GM12878 (cell line): ENCODE data around the gene IL18R1. TPM values are rescaled to one million over a fixed set of nuclear protein-coding genes. Genes with fewer than 3 reads are reported as not detected.

Experiments
- ATAC-seq: fragments of 200-7000 bp; cut with Tn5 transposase; 3 replicates; pipeline ENCODE4 v1.9.1; 2020; ENCODE audit warnings: mild to moderate bottlenecking, moderate library complexity
- BruUV-seq: library from RNA; stranded (reverse); fragments of 400-500 nt; replicated peaks from 2 replicates; lab custom pipeline; 2021; lab: Mats Ljungman, UMichigan
- CTCF ChIA-PET: fragments of 300-600 bp; sonication (Branson Sonifier 250); formaldehyde crosslinking; extraction: SDS; loops from one replicate; lab custom pipeline; 2021; ENCODE audit warnings: inconsistent platforms; lab: Yijun Ruan, JAX
- POLR2A ChIA-PET: fragments of 350-600 bp; formaldehyde crosslinking; extraction: SDS; loops from one replicate; lab custom pipeline; 2021; ENCODE audit warnings: inconsistent platforms; lab: Charles Lee
- RAD21 ChIA-PET: fragments of 300-600 bp; sonication (Branson Sonifier 250); formaldehyde crosslinking; loops from one replicate; lab custom pipeline; 2023; ENCODE audit warnings: antibody characterized with exemption; ENCODE audit not compliant: unreplicated experiment; lab: Charles Lee
- SMC1A ChIA-PET: fragments of 300-600 bp; sonication (Branson Sonifier 250); formaldehyde crosslinking; loops from one replicate; lab custom pipeline; 2023; ENCODE audit not compliant: unreplicated experiment, uncharacterized antibody; lab: Charles Lee
- DNase-seq: peaks from one replicate; pipeline ENCODE4 v3.0.0-alpha.2; 2011; ENCODE audit warnings: low read depth, low spot score
- FAIRE-seq: peaks from 3 replicates; lab custom pipeline; 2011; peaks lifted over from hg19 to GRCh38; lab: Jason Lieb, UNC
- H2AFZ ChIP-seq: 2 replicates; pipeline ENCODE4 v1.6.0; 2011; ENCODE audit warnings: low read depth, low read length, control low read depth; ENCODE audit not compliant: control insufficient read depth
- H3K27ac ChIP-seq: 2 replicates; pipeline ENCODE4 v1.5.1; 2011; ENCODE audit warnings: control low read depth; ENCODE audit not compliant: control insufficient read depth, insufficient read depth
- H3K27me3 ChIP-seq, 2 experiments: replicated peaks in 1 of 2; 2 replicates each; pipeline versions ENCODE4 v1.6.0 to v1.6.1; 2011; ENCODE audit warnings: low read length in 1 of 2; ENCODE audit not compliant: control insufficient read depth in 2 of 2, insufficient read depth in 2 of 2
- H3K36me3 ChIP-seq, 2 experiments: 2 replicates each; pipeline ENCODE4 v1.5.1; 2011; ENCODE audit warnings: low read length in 1 of 2; ENCODE audit not compliant: control insufficient read depth in 2 of 2, insufficient read depth in 2 of 2
- H3K4me1 ChIP-seq: 2 replicates; pipeline ENCODE4 v1.6.1; 2011; ENCODE audit warnings: mild to moderate bottlenecking, low read length, moderate library complexity, mixed read lengths; ENCODE audit not compliant: control insufficient read depth, insufficient read depth
- H3K4me2 ChIP-seq: 2 replicates; pipeline ENCODE4 v1.6.0; 2011; ENCODE audit warnings: control low read depth; ENCODE audit not compliant: control insufficient read depth, insufficient read depth
- H3K4me3 ChIP-seq: fragments of 200-600 bp; sonication (generic); 2 replicates; pipeline ENCODE4 v1.5.1; 2016
- H3K79me2 ChIP-seq: 2 replicates; pipeline ENCODE4 v1.6.0; 2011; ENCODE audit warnings: low read length; ENCODE audit not compliant: control insufficient read depth, insufficient read depth
- H3K9ac ChIP-seq: 2 replicates; pipeline ENCODE4 v1.8.0; 2011; ENCODE audit warnings: low read length, control low read depth, mixed read lengths; ENCODE audit not compliant: control insufficient read depth, insufficient read depth
- H3K9me3 ChIP-seq: replicated peaks from 3 replicates; pipeline ENCODE4 v1.5.1; 2011; ENCODE audit warnings: mild to moderate bottlenecking, low read length; ENCODE audit not compliant: control insufficient read depth, insufficient read depth
- H4K20me1 ChIP-seq: 2 replicates; pipeline ENCODE4 v1.6.0; 2011; ENCODE audit not compliant: control insufficient read depth, insufficient read depth
- CHD2 ChIP-seq: IDR thresholded peaks from 2 replicates; pipeline ENCODE4 v1.6.1; 2011; ENCODE audit warnings: low read depth, low read length, improper control_type of control experiment, borderline replicate concordance
- FOXK2 ChIP-seq: fragments of 450-650 bp; IDR thresholded peaks from 2 replicates; pipeline ENCODE4 v1.6.1; 2017; ENCODE audit warnings: mild to moderate bottlenecking, moderate library complexity
- FOXM1 ChIP-seq: IDR thresholded peaks from 2 replicates; pipeline ENCODE4 v1.6.1; 2012; ENCODE audit warnings: low read depth, mild to moderate bottlenecking, inconsistent platforms, low read length, moderate library complexity
- HDAC6 ChIP-seq: fragments of 200-600 bp; sonication (generic); IDR thresholded peaks from one replicate; pipeline ENCODE4 v1.8.0; 2017; ENCODE audit warnings: antibody characterized with exemption; ENCODE audit not compliant: unreplicated experiment
- IRF4 ChIP-seq: IDR thresholded peaks from 2 replicates; pipeline ENCODE4 v1.6.1; 2011; ENCODE audit warnings: low read depth, low read length
- JUNB ChIP-seq: IDR thresholded peaks from 2 replicates; pipeline ENCODE4 v1.6.1; 2016; ENCODE audit warnings: antibody characterized with exemption, mild to moderate bottlenecking
- MXI1 ChIP-seq: fragments of 150-350 bp; IDR thresholded peaks from 2 replicates; pipeline ENCODE4 v1.6.1; 2011; ENCODE audit warnings: low read depth, mild to moderate bottlenecking, inconsistent platforms, low read length, improper control_type of control experiment
- MYC ChIP-seq: IDR thresholded peaks from 2 replicates; pipeline ENCODE4 v1.6.1; 2011; ENCODE audit warnings: mild to moderate bottlenecking, low read length, moderate library complexity, inconsistent platforms; ENCODE audit not compliant: insufficient read depth, insufficient replicate concordance, insufficient read length, severe bottlenecking
- NR2C2 ChIP-seq: IDR thresholded peaks from 2 replicates; pipeline ENCODE4 v1.6.1; 2011; ENCODE audit warnings: borderline replicate concordance, low read depth; ENCODE audit not compliant: control insufficient read depth, insufficient read length
- RUNX3 ChIP-seq: IDR thresholded peaks from 2 replicates; pipeline ENCODE4 v1.6.1; 2012; ENCODE audit warnings: low read length, inconsistent platforms
- SMAD1 ChIP-seq: fragments of 450-650 bp; IDR thresholded peaks from 2 replicates; pipeline ENCODE4 v1.6.1; 2018; ENCODE audit warnings: mild to moderate bottlenecking, low read depth; ENCODE audit not compliant: partially characterized antibody
- TBL1XR1 ChIP-seq: IDR thresholded peaks from 2 replicates; pipeline ENCODE4 v1.6.1; 2012; ENCODE audit warnings: low read depth, low read length, improper control_type of control experiment
- ZNF207 ChIP-seq: fragments of 450-650 bp; IDR thresholded peaks from 2 replicates; pipeline ENCODE4 v1.6.1; 2014; ENCODE audit warnings: antibody characterized with exemption, mild to moderate bottlenecking, borderline replicate concordance
- ZNF24 ChIP-seq: fragments of 450-650 bp; IDR thresholded peaks from 2 replicates; pipeline ENCODE4 v1.6.1; 2017; ENCODE audit warnings: antibody characterized with exemption, mild to moderate bottlenecking
- WGBS: methylation state at CpG from one replicate; pipeline ENCODE4 v1.1.6; 2016; ENCODE audit warnings: low lambda C conversion rate; ENCODE audit not compliant: insufficient replicate concordance, insufficient coverage; ENCODE audit errors: missing lambda C conversion rate; 5-methylcytosine and 5-hydroxymethylcytosine counted together
- in situ Hi-C: fragments of 300-500 bp; cut with MboI; formaldehyde crosslinking; loops from 9 replicates; pipeline ENCODE4 v1.14.3; 2018; ENCODE audit warnings: mixed read lengths
- intact Hi-C: fragments of 100-400 bp; cut with micrococcal nuclease; formaldehyde crosslinking; loops from one replicate; pipeline ENCODE4 v1.14.2; 2022; ENCODE audit not compliant: unreplicated experiment
- polyA plus RNA-seq, 11 experiments: library from polyadenylated mRNA; depleted of rRNA in 4 of 11; unstranded in 6 of 11; stranded (reverse) in 5 of 11; fragments of >200 nt; fragmentation: Nextera tagmentation in 4 of 11; fragmentation: Illumina TruSeq in 1 of 11; extraction: Ambion mirVana in 4 of 11; extraction: Trizol in 1 of 11; gene quantifications; 1 replicate in 1 of 11; 2 replicates in 10 of 11; pipeline versions ENCODE4 v1.2.1 to v1.2.3, GENCODE V29; 2011 to 2016; ENCODE audit warnings: inconsistent platforms in 2 of 11, missing spikeins in 2 of 11, low read depth in 1 of 11
- total RNA-seq, 4 experiments: library from RNA; depleted of rRNA in 3 of 4; stranded (reverse); fragments of >200 nt in 3 of 4; fragmentation: Illumina TruSeq in 1 of 4; extraction: Trizol in 1 of 4; gene quantifications; 2 replicates each; pipeline versions ENCODE4 v1.2.1 to v1.2.3, GENCODE V29; 2013 to 2021
- TF ChIP-seq, protein P1 (sequence below): IDR thresholded peaks from 2 replicates; pipeline ENCODE4 v1.6.1; 2012; ENCODE audit warnings: low read depth, low read length, improper control_type of control experiment
- TF ChIP-seq, protein P2 (sequence below): fragments of 450-650 bp; IDR thresholded peaks from 2 replicates; pipeline ENCODE4 v1.6.1; 2017; ENCODE audit warnings: borderline replicate concordance
- TF ChIP-seq, protein P3 (sequence below): IDR thresholded peaks from 2 replicates; pipeline ENCODE4 v1.6.1; 2012; ENCODE audit warnings: low read length, inconsistent platforms
- TF ChIP-seq, protein P4 (sequence below): fragments of 450-650 bp; IDR thresholded peaks from 2 replicates; pipeline ENCODE4 v1.6.1; 2018; ENCODE audit warnings: borderline replicate concordance, mild to moderate bottlenecking; ENCODE audit not compliant: partially characterized antibody

The IL18R1 gene
- total and polyA plus RNA-seq, 10 of the 15 experiments (the other 5 are each of a cell fraction or from before 2014, with no cell fraction given): 3.5 to 15.5 (median 11.1) TPM

DNA sequence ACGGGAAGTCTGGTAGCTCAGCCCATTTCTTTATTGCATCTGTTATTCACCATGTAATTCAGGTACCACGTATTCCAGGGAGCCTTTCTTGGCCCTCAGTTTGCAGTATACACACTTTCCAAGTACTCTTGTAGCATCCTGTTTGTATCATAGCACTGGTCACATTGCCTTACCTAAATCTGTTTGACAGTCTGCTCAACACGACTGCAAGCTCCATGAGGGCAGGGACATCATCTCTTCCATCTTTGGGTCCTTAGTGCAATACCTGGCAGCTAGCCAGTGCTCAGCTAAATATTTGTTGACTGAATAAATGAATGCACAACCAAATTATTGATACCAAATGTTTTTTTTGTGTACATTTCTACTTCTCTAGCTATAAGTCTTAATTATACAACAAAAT is 11.2 kb upstream of the IL18R1 start:
- FAIRE-seq (no peak), ATAC-seq (no peak), DNase-seq (no peak)
- no peaks in the 10 kb centered on the region for H3K4me1 ChIP-seq
- no peak overlapping the region for H3K9ac ChIP-seq
- BruUV-seq: no TSS peak
- H3K4me3 ChIP-seq: no peak overlapping the region
- no peak overlapping the region for H3K27ac ChIP-seq
- POLR2A ChIA-PET: no interaction called here
- H3K79me2 ChIP-seq: no peaks in the 10 kb centered on the region
- SMC1A ChIA-PET: interaction anchor here (1.2 kb wide), 1 partner anchor 9 kb away, joined by 3 read pairs; no protein-coding TSS in a partner anchor
- CTCF ChIA-PET: no interaction called here
- TF ChIP-seq HDAC6 (no peak), TBL1XR1 (no peak), RUNX3 (no peak), MXI1 (no peak), IRF4 (no peak), FOXK2 (no peak), CHD2 (no peak), NR2C2 (no peak), ZNF24 (no peak), JUNB (no peak), FOXM1 (no peak), SMAD1 (no peak), MYC (no peak), ZNF207 (no peak)
- TF ChIP-seq, protein P1, sequence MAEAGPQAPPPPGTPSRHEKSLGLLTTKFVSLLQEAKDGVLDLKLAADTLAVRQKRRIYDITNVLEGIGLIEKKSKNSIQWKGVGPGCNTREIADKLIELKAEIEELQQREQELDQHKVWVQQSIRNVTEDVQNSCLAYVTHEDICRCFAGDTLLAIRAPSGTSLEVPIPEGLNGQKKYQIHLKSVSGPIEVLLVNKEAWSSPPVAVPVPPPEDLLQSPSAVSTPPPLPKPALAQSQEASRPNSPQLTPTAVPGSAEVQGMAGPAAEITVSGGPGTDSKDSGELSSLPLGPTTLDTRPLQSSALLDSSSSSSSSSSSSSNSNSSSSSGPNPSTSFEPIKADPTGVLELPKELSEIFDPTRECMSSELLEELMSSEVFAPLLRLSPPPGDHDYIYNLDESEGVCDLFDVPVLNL: no peak
- TF ChIP-seq, protein P2, sequence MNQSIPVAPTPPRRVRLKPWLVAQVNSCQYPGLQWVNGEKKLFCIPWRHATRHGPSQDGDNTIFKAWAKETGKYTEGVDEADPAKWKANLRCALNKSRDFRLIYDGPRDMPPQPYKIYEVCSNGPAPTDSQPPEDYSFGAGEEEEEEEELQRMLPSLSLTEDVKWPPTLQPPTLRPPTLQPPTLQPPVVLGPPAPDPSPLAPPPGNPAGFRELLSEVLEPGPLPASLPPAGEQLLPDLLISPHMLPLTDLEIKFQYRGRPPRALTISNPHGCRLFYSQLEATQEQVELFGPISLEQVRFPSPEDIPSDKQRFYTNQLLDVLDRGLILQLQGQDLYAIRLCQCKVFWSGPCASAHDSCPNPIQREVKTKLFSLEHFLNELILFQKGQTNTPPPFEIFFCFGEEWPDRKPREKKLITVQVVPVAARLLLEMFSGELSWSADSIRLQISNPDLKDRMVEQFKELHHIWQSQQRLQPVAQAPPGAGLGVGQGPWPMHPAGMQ: no peak
- TF ChIP-seq, protein P3, sequence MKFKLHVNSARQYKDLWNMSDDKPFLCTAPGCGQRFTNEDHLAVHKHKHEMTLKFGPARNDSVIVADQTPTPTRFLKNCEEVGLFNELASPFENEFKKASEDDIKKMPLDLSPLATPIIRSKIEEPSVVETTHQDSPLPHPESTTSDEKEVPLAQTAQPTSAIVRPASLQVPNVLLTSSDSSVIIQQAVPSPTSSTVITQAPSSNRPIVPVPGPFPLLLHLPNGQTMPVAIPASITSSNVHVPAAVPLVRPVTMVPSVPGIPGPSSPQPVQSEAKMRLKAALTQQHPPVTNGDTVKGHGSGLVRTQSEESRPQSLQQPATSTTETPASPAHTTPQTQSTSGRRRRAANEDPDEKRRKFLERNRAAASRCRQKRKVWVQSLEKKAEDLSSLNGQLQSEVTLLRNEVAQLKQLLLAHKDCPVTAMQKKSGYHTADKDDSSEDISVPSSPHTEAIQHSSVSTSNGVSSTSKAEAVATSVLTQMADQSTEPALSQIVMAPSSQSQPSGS: no peak
- TF ChIP-seq, protein P4, sequence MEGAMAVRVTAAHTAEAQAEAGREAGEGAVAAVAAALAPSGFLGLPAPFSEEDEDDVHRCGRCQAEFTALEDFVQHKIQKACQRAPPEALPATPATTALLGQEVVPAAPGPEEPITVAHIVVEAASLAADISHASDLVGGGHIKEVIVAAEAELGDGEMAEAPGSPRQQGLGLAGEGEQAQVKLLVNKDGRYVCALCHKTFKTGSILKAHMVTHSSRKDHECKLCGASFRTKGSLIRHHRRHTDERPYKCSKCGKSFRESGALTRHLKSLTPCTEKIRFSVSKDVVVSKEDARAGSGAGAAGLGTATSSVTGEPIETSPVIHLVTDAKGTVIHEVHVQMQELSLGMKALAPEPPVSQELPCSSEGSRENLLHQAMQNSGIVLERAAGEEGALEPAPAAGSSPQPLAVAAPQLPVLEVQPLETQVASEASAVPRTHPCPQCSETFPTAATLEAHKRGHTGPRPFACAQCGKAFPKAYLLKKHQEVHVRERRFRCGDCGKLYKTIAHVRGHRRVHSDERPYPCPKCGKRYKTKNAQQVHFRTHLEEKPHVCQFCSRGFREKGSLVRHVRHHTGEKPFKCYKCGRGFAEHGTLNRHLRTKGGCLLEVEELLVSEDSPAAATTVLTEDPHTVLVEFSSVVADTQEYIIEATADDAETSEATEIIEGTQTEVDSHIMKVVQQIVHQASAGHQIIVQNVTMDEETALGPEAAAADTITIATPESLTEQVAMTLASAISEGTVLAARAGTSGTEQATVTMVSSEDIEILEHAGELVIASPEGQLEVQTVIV: no peak
- no peaks in the 10 kb centered on the region for H3K27me3 ChIP-seq
- no peaks in the 10 kb centered on the region for H3K36me3 ChIP-seq
- in situ Hi-C loops: no loop called here
- 21% methylated on average over 3 of the region's 3 CpGs for WGBS
- H3K4me2 ChIP-seq: no peak overlapping the region
- no peak overlapping the region for H2AFZ ChIP-seq
- H4K20me1 ChIP-seq: no peaks in the 10 kb centered on the region
- RAD21 ChIA-PET: no interaction called here
- intact Hi-C loops: no loop called here
- H3K9me3 ChIP-seq: no peaks in the 10 kb centered on the region
